GM19099 (cell line): ENCODE results near the gene ST13.

Source experiments
- POLR2A ChIP-seq: IDR thresholded peaks from 3 replicates; pipeline ENCODE4 v1.6.1; 2011; ENCODE audit warnings: low read depth; ENCODE audit not compliant: insufficient read length; ENCODE audit errors: extremely low read depth

ST13 gene

GRCh38 chr22:40856513-40857308 lies at the start of gene ST13, which contains the start of gene XPNPEP3:
ST13 (minus strand) TSS chr22:40856639; CDS start chr22:40856540, 99 bp downstream.
XPNPEP3 (plus strand) TSS chr22:40857148; CDS start chr22:40857182, 34 bp downstream.
- peak; percentile 74 for TF ChIP-seq POLR2A

GRCh38 chr22:40904101-40904500 lies 47.7 kb upstream of the ST13 start:
- TF ChIP-seq POLR2A: no peak

- no peak for TF ChIP-seq POLR2A
Observed at GRCh38 chr22:40898850-40899357, 42.5 kb upstream of the ST13 start.

- no peak for TF ChIP-seq POLR2A
Observed at GRCh38 chr22:40894417-40894816, 38.0 kb upstream of the ST13 start.

GRCh38 chr22:40890881-40891280 lies 34.4 kb upstream of the ST13 start:
- TF ChIP-seq POLR2A: no peak

GRCh38 chr22:40889116-40889515 lies 32.7 kb upstream of the ST13 start:
- TF ChIP-seq POLR2A: no peak

- TF ChIP-seq POLR2A: no peak
Observed at GRCh38 chr22:40878922-40879321, 22.5 kb upstream of the ST13 start.

GRCh38 chr22:40877488-40877887 lies 21.0 kb upstream of the ST13 start:
- TF ChIP-seq POLR2A: no peak

GRCh38 chr22:40876907-40877306 lies 20.5 kb upstream of the ST13 start:
- no peak for TF ChIP-seq POLR2A

- no peak for TF ChIP-seq POLR2A
Observed at GRCh38 chr22:40875111-40875510, 18.7 kb upstream of the ST13 start.

- no peak for TF ChIP-seq POLR2A
Observed at GRCh38 chr22:40874016-40874415, 17.6 kb upstream of the ST13 start.

GRCh38 chr22:40867109-40867508 lies 10.7 kb upstream of the ST13 start:
- no peak for TF ChIP-seq POLR2A

GRCh38 chr22:40862537-40862936 lies 6.1 kb upstream of the ST13 start:
- TF ChIP-seq POLR2A: no peak

- TF ChIP-seq POLR2A: no peak
Observed at GRCh38 chr22:40862013-40862412, 5.6 kb upstream of the ST13 start, which contains the start of gene DNAJB7. DNAJB7 (minus strand) TSS chr22:40862113; CDS start chr22:40861994, 119 bp downstream.

- TF ChIP-seq POLR2A: no peak
Observed at GRCh38 chr22:40857309-40857855, 943 bp upstream of the ST13 start.

GRCh38 chr22:40855979-40856512 lies 393 bp downstream of the ST13 start:
- no peak for TF ChIP-seq POLR2A
